ENCODE results near the gene KIF22.

DNA sequence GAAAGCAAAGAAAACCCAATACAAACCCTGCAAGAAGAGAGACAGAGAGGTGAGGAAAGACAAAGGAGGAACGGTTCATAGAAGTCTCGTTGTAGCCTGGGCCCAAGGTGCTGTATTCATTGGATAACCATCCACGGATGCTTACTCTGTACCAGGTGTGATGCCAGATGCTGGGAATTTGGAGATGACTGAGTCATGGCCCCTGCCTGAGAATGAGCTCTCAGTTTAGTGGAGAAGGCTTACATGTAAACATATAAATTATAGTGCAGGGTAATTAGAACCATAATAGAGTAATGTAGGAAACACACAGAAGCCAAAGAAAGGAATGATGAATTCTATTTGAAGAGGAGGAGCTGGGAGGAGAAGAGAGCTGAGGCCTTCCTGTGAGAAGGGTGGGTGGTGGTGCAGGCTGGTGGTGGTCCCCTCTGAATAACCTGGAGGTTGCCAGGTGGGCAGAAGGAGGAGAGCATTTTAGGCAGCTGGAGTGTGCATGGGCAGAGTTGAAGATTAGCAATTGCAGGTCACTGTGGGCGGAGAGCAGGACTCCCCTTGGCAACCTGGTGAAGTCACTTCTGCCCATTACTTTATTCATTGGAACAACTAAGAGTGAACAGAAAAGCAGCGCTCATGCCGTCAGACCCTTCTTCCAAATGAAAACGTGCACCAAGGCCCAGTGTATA lies 20.2 kb upstream of the KIF22 start:
- no peak for TF ChIP-seq CTCF (IDR thresholded peaks at IDR 0.05)
- no peak for TF ChIP-seq POLR2A (IDR thresholded peaks at IDR 0.05)
- TF ChIP-seq POLR2AphosphoS5 (IDR thresholded peaks at IDR 0.05), result no peak
- no peak for TF ChIP-seq EP300 (IDR thresholded peaks at IDR 0.05)
